KOPT-K1 (cell line): ENCODE measurements around the gene KISS1.

Experiments used
- H3K27ac ChIP-seq: fragments of 200-600 bp; sonication (generic); 2 replicates; pipeline ENCODE4 v1.5.1; 2016; ENCODE audit warnings: antibody characterized with exemption, mild to moderate bottlenecking, low read depth, low read length; ENCODE audit not compliant: poor library complexity, severe bottlenecking
- H3K36me3 ChIP-seq: fragments of 200-600 bp; sonication (generic); 2 replicates; pipeline ENCODE4 v1.5.1; 2017; ENCODE audit warnings: antibody characterized with exemption, mild to moderate bottlenecking, low read length, moderate library complexity; ENCODE audit not compliant: insufficient read depth
- H3K9me3 ChIP-seq: fragments of 200-600 bp; sonication (generic); 2 replicates; pipeline ENCODE4 v1.5.1; 2017; ENCODE audit warnings: antibody characterized with exemption, low read length, mild to moderate bottlenecking; ENCODE audit not compliant: insufficient read depth, poor library complexity, severe bottlenecking

KISS1 gene

DNA sequence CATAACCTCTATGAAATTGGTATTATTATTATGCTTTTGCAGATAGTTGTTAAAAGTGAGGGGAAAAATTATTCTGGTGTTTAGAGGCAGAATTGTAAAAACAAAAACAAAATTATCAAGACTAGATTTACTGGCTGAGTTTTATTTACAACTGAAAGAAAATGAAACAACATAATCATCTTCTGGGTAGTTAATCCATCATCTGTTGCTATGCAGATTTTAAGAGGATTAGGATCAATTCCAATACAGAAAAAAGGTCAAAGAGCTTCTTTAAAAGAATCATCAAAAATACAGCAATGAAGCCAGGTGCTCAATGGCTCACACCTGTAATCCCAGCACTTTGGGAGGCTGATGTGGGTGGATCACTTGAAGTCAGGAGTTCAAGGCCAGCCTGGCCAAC is 9.2 kb upstream of the KISS1 start:
- H3K9me3 ChIP-seq: no peaks in the 10 kb centered on the region
- H3K27ac ChIP-seq: no peak overlapping the region
- H3K36me3 ChIP-seq: no peaks in the 10 kb centered on the region

DNA sequence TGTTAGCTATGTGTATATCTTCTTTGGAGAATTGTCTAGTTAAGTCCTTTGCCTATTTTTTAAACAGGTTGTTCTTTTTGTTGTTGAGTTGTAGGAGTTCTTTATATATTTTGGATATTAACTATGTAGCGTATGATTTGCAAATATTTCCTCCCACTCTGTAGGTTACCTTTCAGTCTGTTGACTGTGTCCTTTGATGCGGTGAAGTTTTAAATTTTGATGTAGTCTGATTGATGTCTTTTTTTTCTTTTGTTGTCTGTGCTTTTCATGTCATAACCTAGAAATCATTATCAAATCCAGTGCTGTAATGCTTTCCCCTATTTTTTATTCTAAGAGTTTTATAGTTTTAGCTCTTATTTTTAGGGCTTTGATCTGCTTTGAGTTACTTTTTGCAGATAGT is 8.7 kb upstream of the KISS1 start:
- no peaks in the 10 kb centered on the region for H3K9me3 ChIP-seq
- no peak overlapping the region for H3K27ac ChIP-seq
- no peaks in the 10 kb centered on the region for H3K36me3 ChIP-seq

DNA sequence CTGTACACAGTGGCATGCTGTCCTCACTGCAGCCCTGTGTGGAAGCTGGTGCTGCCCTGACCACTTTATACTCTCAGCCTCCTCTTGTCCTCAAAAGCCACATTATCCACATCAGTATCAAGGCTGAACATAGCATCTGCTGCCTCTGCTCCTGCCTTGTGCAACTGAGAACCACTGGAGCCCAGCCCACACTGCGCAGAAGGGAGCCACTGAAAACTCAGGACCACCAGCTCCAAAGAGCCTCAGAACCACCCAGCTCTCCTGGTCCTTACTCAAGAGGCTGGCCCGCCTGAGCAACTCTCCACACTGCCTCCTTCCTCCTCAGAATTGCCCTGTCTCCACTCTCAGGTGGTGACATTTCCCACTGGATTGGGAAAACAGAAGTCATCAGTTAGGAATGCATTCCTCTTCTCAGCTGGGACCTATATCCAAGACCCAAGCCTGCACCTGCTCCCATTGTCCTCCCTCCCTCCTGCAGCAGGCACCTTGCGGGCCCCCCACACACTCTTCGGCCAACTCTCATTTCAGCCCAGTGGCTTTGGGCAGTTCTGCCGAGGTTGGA is 7.0 kb upstream of the KISS1 start:
- Histone ChIP-seq H3K27ac (no peak overlapping the region), H3K9me3 (no peaks in the 10 kb centered on the region), H3K36me3 (no peaks in the 10 kb centered on the region)

DNA sequence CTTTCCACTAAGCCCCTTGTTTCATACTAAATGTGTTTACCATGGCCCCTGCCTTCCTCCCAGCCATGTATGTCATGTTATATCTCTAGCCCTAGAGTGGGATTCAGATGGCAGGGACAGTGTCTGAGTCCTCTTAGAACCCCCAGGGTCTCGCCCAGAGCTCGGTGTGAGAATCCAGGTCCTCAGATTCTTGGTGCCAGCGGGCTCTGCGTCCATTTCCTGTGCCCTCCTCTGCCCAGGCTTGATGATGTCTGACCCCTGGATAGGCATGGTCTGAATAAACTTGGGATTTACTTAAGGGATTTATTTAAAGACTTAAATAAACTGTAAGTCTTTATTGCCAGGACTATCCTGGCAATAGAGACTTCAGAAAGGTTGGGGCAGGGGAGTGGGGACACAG is 6.2 kb upstream of the KISS1 start:
- Histone ChIP-seq H3K9me3 (no peaks in the 10 kb centered on the region), H3K36me3 (no peaks in the 10 kb centered on the region), H3K27ac (no peak overlapping the region)

DNA sequence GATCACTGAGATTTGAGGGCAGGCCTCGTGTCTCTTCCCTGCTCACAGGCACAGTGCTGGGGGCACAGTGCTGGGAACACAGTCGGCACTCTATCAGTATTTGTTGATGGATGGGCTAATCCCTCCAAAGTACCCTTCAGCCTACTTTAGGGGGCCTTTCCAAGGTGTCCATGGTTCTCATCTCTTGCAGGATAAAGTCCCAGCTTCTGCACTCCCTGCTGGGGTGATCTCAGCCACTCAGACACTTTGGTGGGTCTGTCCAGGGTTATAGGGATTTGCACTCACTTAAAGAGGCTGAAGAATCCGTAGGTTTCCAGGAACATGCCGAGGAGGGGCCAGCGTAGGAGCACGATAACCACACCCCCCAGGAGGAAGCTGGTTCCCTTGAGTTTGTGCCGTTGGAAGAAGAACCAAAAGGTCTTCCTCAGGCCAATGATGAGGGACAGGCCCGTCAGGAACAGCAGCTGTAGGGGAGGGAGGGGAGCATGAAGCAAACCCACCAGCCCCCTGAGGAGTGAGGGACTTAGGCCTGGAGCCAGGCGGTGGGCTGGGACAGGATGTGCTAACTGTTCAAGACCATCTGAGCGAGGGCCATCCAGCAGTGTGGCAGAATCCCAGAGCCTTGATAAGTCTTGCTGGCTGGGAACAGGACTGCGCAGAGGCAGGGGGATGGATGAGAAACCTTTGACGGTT is 5.2 kb upstream of the KISS1 start:
- no peaks in the 10 kb centered on the region for H3K9me3 ChIP-seq
- H3K36me3 ChIP-seq: no peaks in the 10 kb centered on the region
- H3K27ac ChIP-seq: no peak overlapping the region

DNA sequence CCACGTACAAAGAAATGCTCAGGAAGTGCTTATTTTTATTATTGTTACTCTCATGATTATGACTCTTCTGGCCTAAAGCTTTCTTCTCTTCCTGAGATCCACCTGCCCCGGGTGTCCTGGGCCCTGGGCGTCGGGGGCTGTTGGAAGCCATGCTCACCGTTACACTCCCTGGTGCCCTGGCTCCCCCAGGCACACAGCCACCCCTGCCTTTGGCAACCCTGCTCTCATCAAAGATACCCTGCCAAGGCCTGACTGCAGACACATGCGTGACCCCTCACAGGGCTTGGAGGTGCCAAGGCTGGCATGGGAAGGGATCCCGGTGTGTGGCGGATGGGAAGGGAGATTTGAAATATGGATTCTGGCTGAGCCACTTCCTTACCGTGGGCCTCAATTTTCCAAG is 3.3 kb upstream of the KISS1 start:
- Histone ChIP-seq H3K9me3 (no peaks in the 10 kb centered on the region), H3K27ac (no peak overlapping the region), H3K36me3 (no peaks in the 10 kb centered on the region)

DNA sequence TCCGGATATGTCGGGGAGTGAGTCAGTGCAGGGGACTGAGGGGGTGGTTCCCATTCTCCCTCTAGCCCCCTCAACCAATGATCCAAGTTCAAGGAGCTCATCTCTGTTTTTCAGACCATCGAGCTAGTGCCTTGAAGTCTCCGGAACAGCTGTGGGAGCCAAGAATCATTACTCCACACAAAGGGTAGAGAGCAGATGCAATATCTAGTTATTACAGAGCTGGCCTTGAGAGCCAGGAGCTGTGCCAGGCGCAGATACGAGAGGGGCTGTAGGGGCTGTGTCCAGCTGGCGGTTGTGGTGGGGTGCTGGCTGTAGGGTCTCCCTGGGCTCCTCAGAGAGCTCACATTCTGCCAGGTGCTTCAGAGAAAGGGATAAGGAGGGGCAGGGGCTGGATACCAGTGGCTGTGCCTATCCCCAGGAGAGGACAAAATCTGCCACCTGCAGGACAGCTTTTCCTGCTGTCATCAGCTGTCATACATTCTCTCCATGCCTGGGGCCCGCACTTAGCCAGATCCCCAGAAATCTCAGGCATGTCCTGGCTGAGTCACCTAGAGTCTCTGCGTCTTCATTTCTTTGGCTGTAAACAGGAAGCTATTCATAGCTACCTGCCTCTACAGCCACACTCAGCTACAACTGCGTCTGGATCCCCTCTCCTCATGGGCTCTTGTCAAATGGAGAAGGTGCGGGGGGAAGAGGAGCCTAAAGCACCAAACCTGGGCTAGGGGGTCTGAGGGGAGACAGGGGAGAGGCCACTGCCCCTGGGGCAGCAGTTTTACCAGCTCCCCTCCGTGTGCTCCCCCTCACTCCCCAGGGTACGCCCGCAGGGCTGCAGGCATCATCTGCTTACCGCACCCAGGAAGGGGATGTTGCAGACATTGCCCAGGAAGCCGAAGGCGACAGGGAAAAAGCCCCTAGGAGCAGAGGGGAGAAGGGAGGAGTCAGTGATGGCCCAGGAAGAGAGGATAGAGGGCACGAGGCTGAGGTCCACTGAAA is 2.4 kb upstream of the KISS1 start:
- Histone ChIP-seq H3K36me3 (no peaks in the 10 kb centered on the region), H3K27ac (no peak overlapping the region), H3K9me3 (no peaks in the 10 kb centered on the region)

DNA sequence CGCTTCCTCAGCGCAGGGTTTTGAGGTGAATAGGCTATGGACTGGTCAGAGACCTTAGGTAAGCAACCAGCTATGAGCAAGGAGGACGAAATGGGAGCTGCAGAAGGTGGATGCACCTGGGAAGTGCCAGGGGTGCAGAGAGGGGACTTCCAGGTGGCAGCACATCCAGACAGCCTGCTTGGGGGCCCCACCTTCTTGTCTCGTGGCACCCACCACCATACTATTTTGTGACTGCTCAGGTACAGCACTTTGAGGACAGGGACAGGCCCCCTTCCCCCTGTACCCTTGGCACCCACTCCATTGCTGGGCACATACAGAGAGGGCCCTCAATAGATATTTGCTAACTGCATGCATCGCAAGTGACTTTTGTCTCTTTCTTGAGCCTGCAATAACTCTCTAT is 777 bp upstream of the KISS1 start:
- Histone ChIP-seq H3K36me3 (no peaks in the 10 kb centered on the region), H3K9me3 (no peaks in the 10 kb centered on the region), H3K27ac (no peak overlapping the region)

DNA sequence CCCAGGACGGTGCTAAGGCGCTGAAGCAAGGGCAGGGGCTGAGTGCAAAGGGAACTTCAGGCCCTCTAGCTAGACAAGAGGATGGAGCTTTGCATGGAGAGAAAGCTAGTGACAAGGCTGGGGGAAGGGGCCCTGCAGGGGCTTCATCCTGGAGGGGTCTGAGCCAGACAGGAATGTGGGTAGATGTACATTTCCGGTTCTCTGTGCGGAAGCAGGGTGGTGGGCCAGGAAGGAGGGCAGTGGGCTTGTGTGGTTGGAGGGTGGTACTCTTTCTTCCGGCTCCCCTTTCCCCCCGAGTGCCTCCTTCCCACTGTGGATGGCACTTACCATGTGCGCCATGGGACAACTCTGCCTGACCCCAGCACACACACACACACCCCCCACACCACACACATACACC is 1.5 kb downstream of the KISS1 start:
- no peak overlapping the region for H3K27ac ChIP-seq
- no peaks in the 10 kb centered on the region for H3K9me3 ChIP-seq
- no peaks in the 10 kb centered on the region for H3K36me3 ChIP-seq

DNA sequence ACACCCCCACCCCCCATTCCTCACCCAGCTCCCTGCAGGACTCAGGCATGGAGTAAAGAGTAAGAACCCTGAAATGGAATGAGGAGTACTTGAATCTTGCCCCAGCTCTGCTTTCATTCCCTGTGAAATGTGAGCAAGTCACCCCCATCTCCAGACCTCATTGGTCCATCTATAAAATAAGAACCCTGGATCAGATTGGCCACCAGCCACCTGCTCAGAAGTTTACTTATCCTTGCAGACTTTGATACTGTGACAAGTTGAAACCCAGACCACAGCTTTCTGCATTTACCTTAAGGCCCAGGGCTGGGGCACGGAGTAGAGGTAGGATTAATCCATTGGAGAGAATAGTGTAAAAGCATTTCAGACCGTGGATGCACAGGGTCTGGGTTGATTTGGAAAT is 2.2 kb downstream of the KISS1 start:
- no peak overlapping the region for H3K27ac ChIP-seq
- H3K36me3 ChIP-seq: no peaks in the 10 kb centered on the region
- H3K9me3 ChIP-seq: no peaks in the 10 kb centered on the region

DNA sequence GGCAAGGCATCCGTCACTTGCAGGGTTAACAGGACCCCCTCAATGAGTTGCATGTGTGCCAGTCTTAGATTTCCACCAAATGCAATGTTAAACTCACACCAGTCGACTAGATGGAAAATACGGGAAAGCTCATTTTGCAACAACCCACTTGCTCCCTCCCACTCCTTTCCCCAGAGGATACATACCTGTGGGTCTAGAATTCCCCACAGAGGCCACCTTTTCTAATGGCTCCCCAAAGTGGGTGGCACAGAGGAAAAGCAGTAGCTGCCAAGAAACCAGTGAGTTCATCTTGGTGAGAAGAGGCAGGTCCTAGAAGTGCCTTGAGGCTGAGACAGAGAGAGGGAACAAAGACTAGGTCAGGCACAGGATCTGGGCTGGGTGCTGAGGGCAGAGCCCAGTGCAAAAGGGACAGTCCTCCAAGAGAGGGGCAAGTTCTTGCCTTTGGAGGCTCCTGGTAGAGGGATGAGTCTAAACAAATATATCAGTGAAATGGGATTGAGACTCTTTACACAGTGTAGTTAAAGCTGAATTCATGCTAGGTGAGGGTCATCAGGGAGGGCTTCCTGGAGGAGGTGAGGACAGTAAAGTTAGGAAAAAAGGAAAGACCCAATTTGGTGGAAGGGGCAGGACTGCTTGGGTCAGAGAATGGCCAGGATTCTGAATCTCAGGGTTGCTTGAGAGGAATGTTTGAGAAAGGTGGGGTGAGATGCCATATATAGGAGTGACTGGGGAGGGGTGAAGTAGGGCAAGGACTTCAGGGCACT is 3.5 kb downstream of the KISS1 start:
- no peaks in the 10 kb centered on the region for H3K9me3 ChIP-seq
- H3K27ac ChIP-seq: no peak overlapping the region
- no peaks in the 10 kb centered on the region for H3K36me3 ChIP-seq

DNA sequence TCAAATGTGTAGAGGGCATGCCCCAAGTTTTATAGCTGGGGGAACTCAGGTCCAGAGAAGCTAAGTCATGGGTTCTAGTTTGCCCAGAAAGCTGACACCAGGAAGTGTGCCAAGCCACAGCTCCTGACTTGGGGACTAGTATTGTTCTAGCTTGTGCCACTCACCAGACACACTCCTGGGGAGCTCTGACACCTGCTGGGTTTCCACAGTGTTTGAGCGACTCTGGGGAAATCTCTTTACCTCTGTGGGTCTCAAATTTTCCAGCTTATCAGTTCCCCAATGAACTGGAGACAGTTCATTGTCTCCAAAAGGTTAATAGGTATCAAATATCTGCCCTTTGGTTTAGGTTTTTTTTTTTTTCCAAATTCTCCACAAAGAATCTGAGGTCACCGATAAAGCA is 4.2 kb downstream of the KISS1 start:
- H3K36me3 ChIP-seq: no peaks in the 10 kb centered on the region
- no peaks in the 10 kb centered on the region for H3K9me3 ChIP-seq
- no peak overlapping the region for H3K27ac ChIP-seq

DNA sequence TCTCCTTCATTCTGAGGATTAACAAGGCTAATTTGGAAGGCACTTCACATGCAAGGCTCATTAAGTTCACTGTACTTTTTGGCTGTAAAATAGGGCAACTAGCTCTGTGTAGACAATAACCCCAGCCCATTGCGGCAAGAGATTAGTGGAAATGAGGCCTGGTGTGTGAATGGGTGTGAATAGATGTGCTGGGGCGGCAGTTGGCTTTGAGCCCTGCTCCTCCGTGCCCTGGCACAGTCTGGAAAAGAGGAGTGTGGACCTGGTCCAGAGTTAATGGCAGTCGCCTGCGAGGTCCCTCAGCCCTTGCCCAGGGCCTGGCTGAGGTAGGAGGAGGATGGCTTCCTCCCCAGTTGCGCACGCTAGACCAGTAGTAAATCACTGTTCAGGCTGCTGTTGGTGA is 4.8 kb downstream of the KISS1 start:
- H3K9me3 ChIP-seq: no peaks in the 10 kb centered on the region
- H3K27ac ChIP-seq: no peak overlapping the region
- no peaks in the 10 kb centered on the region for H3K36me3 ChIP-seq

DNA sequence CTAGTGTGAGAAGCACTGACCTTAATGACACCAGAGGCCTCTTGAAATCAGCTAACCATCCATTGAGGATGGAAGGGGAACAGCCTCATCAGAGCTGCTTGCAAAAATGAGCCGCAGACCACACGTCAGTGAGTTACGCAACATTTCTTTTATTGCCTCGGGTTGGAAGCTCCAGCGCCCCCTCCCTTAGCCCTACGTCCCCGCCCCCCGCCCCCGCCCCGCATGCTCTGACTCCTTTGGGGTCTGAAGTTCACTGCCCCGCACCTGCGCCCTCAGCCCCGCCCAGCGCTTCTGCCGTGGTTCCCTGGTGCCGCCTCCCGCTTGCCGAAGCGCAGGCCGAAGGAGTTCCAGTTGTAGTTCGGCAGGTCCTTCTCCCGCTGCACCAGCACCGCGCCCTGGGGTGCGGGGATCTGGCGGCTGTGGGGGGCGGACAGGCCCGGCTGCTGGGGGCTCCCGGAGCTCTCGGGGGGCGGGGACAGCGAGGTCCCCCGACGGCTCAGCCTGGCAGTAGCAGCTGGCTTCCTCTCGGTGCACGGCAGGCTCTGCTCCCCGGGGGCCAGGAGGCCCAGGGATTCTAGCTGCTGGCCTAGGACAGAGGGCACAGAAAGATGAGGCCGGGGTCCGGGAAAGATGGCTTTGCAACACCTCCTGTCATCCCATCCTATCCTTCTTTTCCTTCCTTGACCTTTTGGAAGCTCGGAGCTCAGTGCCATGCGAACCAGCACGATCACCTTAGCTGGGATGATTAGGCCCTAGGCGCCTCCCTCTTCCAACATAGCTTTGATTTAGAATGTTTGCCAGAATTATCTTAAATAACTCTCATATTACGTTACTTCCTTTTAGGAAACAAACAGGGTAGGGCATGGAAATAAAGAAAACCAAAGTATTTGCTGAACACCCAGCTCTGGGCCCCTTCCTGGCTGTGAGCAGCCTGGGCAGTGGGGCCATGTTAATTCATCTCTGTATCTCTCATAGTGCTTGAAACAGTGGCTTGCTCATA is 5.8 kb downstream of the KISS1 start:
- H3K27ac ChIP-seq: no peak overlapping the region
- no peaks in the 10 kb centered on the region for H3K9me3 ChIP-seq
- no peaks in the 10 kb centered on the region for H3K36me3 ChIP-seq
